H1 (cell line): ENCODE results near the gene TPSG1. TPM values are rescaled to one million over a fixed set of nuclear protein-coding genes. Genes with fewer than 3 reads are reported as not detected.

ENCODE experiments used
- CTCF ChIA-PET: fragments of 300-600 bp; sonication (Branson Sonifier 250); formaldehyde crosslinking; loops from one replicate; lab custom pipeline; 2021; ENCODE audit not compliant: partially characterized antibody; lab: Charles Lee
- POLR2A ChIA-PET: fragments of 300-600 bp; sonication (Branson Sonifier 250); formaldehyde crosslinking; loops from one replicate; lab custom pipeline; 2021; ENCODE audit warnings: inconsistent platforms; ENCODE audit not compliant: partially characterized antibody; lab: Charles Lee
- DNase-seq, 2 experiments: peaks; one replicate each; pipeline versions ENCODE4 v3.0.0 to v3.0.0-alpha.2; 2010 to 2022; ENCODE audit warnings: low spot score in 2 of 2, low read depth in 1 of 2, mixed read lengths in 1 of 2
- FAIRE-seq: peaks from 2 replicates; lab custom pipeline; 2011; peaks lifted over from hg19 to GRCh38; lab: Jason Lieb, UNC
- H2AFZ ChIP-seq: 2 replicates; pipeline ENCODE4 v1.8.1; 2012; ENCODE audit warnings: low read length, inconsistent platforms
- H2AK5ac ChIP-seq: 2 replicates; pipeline ENCODE4 v1.6.1; 2013; ENCODE audit warnings: low read depth, low read length
- H2BK120ac ChIP-seq: replicated peaks from 2 replicates; pipeline ENCODE3; 2013; ENCODE audit warnings: low read depth, low read length, inconsistent platforms
- H2BK12ac ChIP-seq: 2 replicates; pipeline ENCODE4 v1.6.1; 2013; ENCODE audit warnings: low read depth, low read length
- H2BK15ac ChIP-seq: 2 replicates; pipeline ENCODE4 v1.6.1; 2013; ENCODE audit warnings: low read length
- H2BK20ac ChIP-seq: 2 replicates; pipeline ENCODE4 v1.6.1; 2013; ENCODE audit warnings: low read length
- H2BK5ac ChIP-seq: 2 replicates; pipeline ENCODE4 v1.6.1; 2013; ENCODE audit warnings: low read depth, low read length
- H3K14ac ChIP-seq: 2 replicates; pipeline ENCODE4 v1.6.1; 2013; ENCODE audit warnings: inconsistent platforms; ENCODE audit not compliant: insufficient read length
- H3K18ac ChIP-seq: 2 replicates; pipeline ENCODE4 v1.6.1; 2013; ENCODE audit warnings: low read length; ENCODE audit errors: extremely low read depth
- H3K23ac ChIP-seq: 2 replicates; pipeline ENCODE4 v1.6.1; 2013; ENCODE audit warnings: inconsistent platforms; ENCODE audit not compliant: insufficient read length
- H3K23me2 ChIP-seq: 2 replicates; pipeline ENCODE4 v1.6.1; 2013; ENCODE audit warnings: low read depth, low read length
- H3K27ac ChIP-seq: 2 replicates; pipeline ENCODE4 v1.6.1; 2011; ENCODE audit warnings: low read depth, low read length, inconsistent platforms
- H3K27me3 ChIP-seq, 4 experiments: replicated peaks in 1 of 4; 1 replicate in 1 of 4; 2 replicates in 3 of 4; pipeline versions ENCODE4 v1.6.1 to v1.8.1; 2011 to 2013; ENCODE audit warnings: low read length in 3 of 4, mild to moderate bottlenecking in 3 of 4, inconsistent platforms in 2 of 4, mixed read lengths in 2 of 4, moderate library complexity in 1 of 4; ENCODE audit not compliant: control insufficient read depth in 3 of 4, insufficient read depth in 3 of 4; ENCODE audit errors: extremely low read depth in 1 of 4
- H3K36me3 ChIP-seq, 4 experiments: 2 replicates each; pipeline versions ENCODE4 v1.6.1 to v1.8.1; 2011 to 2013; ENCODE audit warnings: mild to moderate bottlenecking in 4 of 4, low read length in 3 of 4, moderate library complexity in 2 of 4, control low read depth in 1 of 4, inconsistent platforms in 1 of 4; ENCODE audit not compliant: insufficient read depth in 4 of 4, control insufficient read depth in 2 of 4
- H3K4ac ChIP-seq: replicated peaks from 2 replicates; pipeline ENCODE3; 2013; ENCODE audit warnings: low read length, low read depth, mixed read lengths, inconsistent platforms; ENCODE audit not compliant: insufficient read length
- H3K4me1 ChIP-seq, 4 experiments: replicated peaks in 1 of 4; 1 replicate in 1 of 4; 2 replicates in 3 of 4; pipeline versions ENCODE4 v1.6.1 to v1.8.1; 2011 to 2013; ENCODE audit warnings: low read length in 3 of 4, inconsistent platforms in 2 of 4, mixed read lengths in 1 of 4; ENCODE audit not compliant: insufficient read depth in 4 of 4, control insufficient read depth in 3 of 4
- H3K4me2 ChIP-seq, 2 experiments: 2 replicates each; pipeline versions ENCODE4 v1.6.1 to v1.8.1; 2011 to 2013; ENCODE audit warnings: low read depth in 2 of 2, low read length in 2 of 2, control low read depth in 1 of 2, inconsistent platforms in 1 of 2, mild to moderate bottlenecking in 1 of 2; ENCODE audit not compliant: insufficient read depth in 1 of 2
- H3K4me3 ChIP-seq, 4 experiments: fragments of 200-600, 300-600 bp in 1 of 4; sonication (generic), shearing (Covaris generic), sonication (Bioruptor Twin) in 1 of 4; 2 replicates each; pipeline versions ENCODE4 v1.5.1 to v1.8.1; 2011 to 2016; ENCODE audit warnings: low read length in 4 of 4, low read depth in 3 of 4, control low read depth in 2 of 4, inconsistent platforms in 2 of 4, mild to moderate bottlenecking in 2 of 4, mixed read lengths in 1 of 4, moderate library complexity in 1 of 4; ENCODE audit not compliant: insufficient read depth in 2 of 4; ENCODE audit errors: extremely low read depth in 1 of 4
- H3K56ac ChIP-seq: replicated peaks from 2 replicates; pipeline ENCODE3; 2013; ENCODE audit warnings: low read depth, mild to moderate bottlenecking, mixed read lengths, low read length, inconsistent platforms; ENCODE audit not compliant: insufficient read length
- H3K79me1 ChIP-seq: 2 replicates; pipeline ENCODE4 v1.6.1; 2013; ENCODE audit warnings: low read depth, low read length, control low read depth
- H3K79me2 ChIP-seq, 2 experiments: 2 replicates each; pipeline versions ENCODE4 v1.6.1 to v1.8.1; 2012 to 2013; ENCODE audit warnings: low read length in 2 of 2, mild to moderate bottlenecking in 2 of 2, inconsistent platforms in 1 of 2; ENCODE audit not compliant: insufficient read depth in 2 of 2, control insufficient read depth in 1 of 2
- H3K9ac ChIP-seq, 4 experiments: replicated peaks in 1 of 4; 1 replicate in 1 of 4; 2 replicates in 3 of 4; pipeline versions ENCODE4 v1.6.1 to v1.8.1; 2011 to 2013; ENCODE audit warnings: low read depth in 3 of 4, low read length in 3 of 4, control low read depth in 2 of 4, mild to moderate bottlenecking in 2 of 4, moderate library complexity in 2 of 4, inconsistent platforms in 1 of 4; ENCODE audit errors: extremely low read depth in 1 of 4
- H3K9me3 ChIP-seq, 2 experiments: 2 replicates each; pipeline versions ENCODE4 v1.6.1 to v1.8.1; 2012 to 2013; ENCODE audit warnings: mild to moderate bottlenecking in 2 of 2, moderate library complexity in 2 of 2, control low read depth in 1 of 2, inconsistent platforms in 1 of 2, low read depth in 1 of 2, low read length in 1 of 2, mixed read lengths in 1 of 2; ENCODE audit not compliant: insufficient read depth in 2 of 2
- H4K20me1 ChIP-seq, 2 experiments: replicated peaks in 1 of 2; 2 replicates each; pipeline versions ENCODE3 to v1.8.1; 2011 to 2013; ENCODE audit warnings: inconsistent platforms in 2 of 2, low read length in 2 of 2, mild to moderate bottlenecking in 1 of 2; ENCODE audit not compliant: insufficient read depth in 2 of 2, control insufficient read depth in 1 of 2
- H4K5ac ChIP-seq: 2 replicates; pipeline ENCODE4 v1.6.1; 2013; ENCODE audit warnings: low read length, low read depth, mixed read lengths, inconsistent platforms; ENCODE audit not compliant: insufficient read length
- H4K8ac ChIP-seq: 2 replicates; pipeline ENCODE4 v1.8.0; 2013; ENCODE audit warnings: mild to moderate bottlenecking, moderate library complexity, low read length, inconsistent platforms; ENCODE audit not compliant: insufficient read depth; ENCODE audit errors: extremely low read depth
- H4K91ac ChIP-seq: replicated peaks from 2 replicates; pipeline ENCODE3; 2013; ENCODE audit warnings: low read length, mixed read lengths, inconsistent platforms; ENCODE audit not compliant: insufficient read length
- WGBS, 2 experiments: shearing (Covaris generic) in 1 of 2; methylation state at CpG; one replicate each; pipeline versions ENCODE4 v1.1.6 to v1.1.7; 2013 to 2015; ENCODE audit warnings: low lambda C conversion rate in 2 of 2, mixed read lengths in 2 of 2, inconsistent platforms in 1 of 2, low coverage in 1 of 2, missing lambda C conversion rate in 1 of 2; ENCODE audit not compliant: insufficient replicate concordance in 2 of 2, insufficient coverage in 1 of 2, insufficient read length in 1 of 2; ENCODE audit errors: extremely low coverage in 1 of 2, missing lambda C conversion rate in 1 of 2; 5-methylcytosine and 5-hydroxymethylcytosine counted together
- polyA plus RNA-seq, 7 experiments: library from polyadenylated mRNA; depleted of rRNA in 3 of 7; stranded (reverse) in 5 of 7; unstranded in 2 of 7; fragments of >200 nt in 5 of 7; fragments of 200-250 nt in 2 of 7; gene quantifications; 1 replicate in 5 of 7; 2 replicates in 1 of 7; 4 replicates in 1 of 7; pipeline versions ENCODE4 v1.2.1 to v1.2.3, GENCODE V29; 2011 to 2013; ENCODE audit warnings: missing spikeins in 2 of 7, mixed read lengths in 2 of 7
- total RNA-seq: library from RNA; stranded (reverse); fragmentation: NEBNext Ultra II Directional; extraction: Animal tissue kit (Norgen Biotek cat#: 25700); gene quantifications from 2 replicates; pipeline ENCODE4 v1.2.1, GENCODE V29; 2021
- TF ChIP-seq, protein P1 (sequence below): IDR thresholded peaks from 2 replicates; pipeline ENCODE4 v1.6.1; 2012; ENCODE audit warnings: inconsistent platforms

The TPSG1 gene
- total and polyA plus RNA-seq, 2 of the 8 experiments (the other 6 are each of a cell fraction or from before 2014, with no cell fraction given), result not detected

DNA sequence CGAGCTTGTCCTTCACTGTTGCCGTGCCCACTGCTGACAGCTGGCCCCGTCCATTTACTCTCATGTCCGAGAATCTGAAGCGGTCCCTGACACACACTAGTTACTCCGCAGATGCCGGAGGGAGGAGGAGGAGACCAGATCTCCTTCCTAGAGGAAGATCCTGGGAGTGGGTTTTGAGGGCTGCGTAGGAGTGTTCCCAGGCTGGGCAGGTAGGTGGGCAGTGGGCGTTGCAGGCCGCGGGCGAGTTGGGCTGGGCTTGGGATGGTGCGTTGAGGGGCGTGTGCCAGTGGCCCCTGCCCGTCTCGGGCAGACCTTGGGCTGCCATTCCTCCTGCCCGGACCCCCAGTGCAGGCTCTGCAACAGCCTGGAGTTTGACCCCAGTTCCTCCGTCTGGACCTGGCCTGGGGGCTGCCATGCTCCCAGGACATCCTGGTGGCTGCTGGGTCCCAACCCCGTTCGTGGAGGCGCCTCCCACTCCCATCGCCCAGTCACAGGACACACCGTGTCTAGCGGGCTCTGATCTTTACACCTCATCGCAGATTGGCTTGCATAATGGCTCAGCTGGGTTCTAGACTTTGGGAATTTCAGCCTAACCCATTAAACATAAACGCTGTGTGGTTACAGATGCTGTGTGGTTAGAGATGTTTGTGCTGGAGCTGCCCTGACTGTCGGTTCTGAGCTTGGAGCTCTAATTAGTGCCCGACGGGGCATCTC lies 49.3 kb downstream of the TPSG1 start:
- no peaks in the 10 kb centered on the region for H3K79me2 ChIP-seq
- DNase-seq (no peak), FAIRE-seq (no peak)
- no peaks in the 10 kb centered on the region for H3K23me2 ChIP-seq
- H4K8ac ChIP-seq, result no peak overlapping the region
- no peak overlapping the region for H2BK5ac ChIP-seq
- peaks cover 7 to 20% of the 10 kb centered on the region in 2 experiments for H4K20me1 ChIP-seq
- CTCF ChIA-PET, result interaction anchor here (0.8 to 1.5 kb wide), 3 partner anchors 9 to 67 kb away, joined by 3 read pairs; no protein-coding TSS in a partner anchor
- H3K27ac ChIP-seq, result no peak overlapping the region
- no peak overlapping the region for H3K18ac ChIP-seq
- H3K4ac ChIP-seq, result no peak overlapping the region
- no peak overlapping the region for H2AFZ ChIP-seq
- H3K27me3 ChIP-seq, result no peaks in the 10 kb centered on the region
- no peaks in the 10 kb centered on the region; the same call in none of the 2 replicates for H3K79me1 ChIP-seq
- H3K9ac ChIP-seq, result no peak overlapping the region
- H2BK120ac ChIP-seq, result no peak overlapping the region
- H3K9me3 ChIP-seq, result no peaks in the 10 kb centered on the region
- H2AK5ac ChIP-seq, result no peak overlapping the region
- H3K56ac ChIP-seq, result no peak overlapping the region
- no peak overlapping the region for H4K91ac ChIP-seq
- no peak overlapping the region for H3K14ac ChIP-seq
- POLR2A ChIA-PET, result no interaction called here
- H2BK12ac ChIP-seq, result no peak overlapping the region
- H2BK20ac ChIP-seq, result no peak overlapping the region
- 93% methylated on average over 20 of the region's 29 CpGs; no CpG with 5 or more reads in 1 of the 2 experiments for WGBS, 2 experiments
- no peak overlapping the region for H4K5ac ChIP-seq
- no peaks in the 10 kb centered on the region; a peak in 1 of 7 replicates for H3K4me1 ChIP-seq
- no peak overlapping the region for H3K4me2 ChIP-seq
- no peak overlapping the region for H2BK15ac ChIP-seq
- H3K4me3 ChIP-seq, result no peak overlapping the region
- H3K23ac ChIP-seq, result no peak overlapping the region
- no peaks in the 10 kb centered on the region for H3K36me3 ChIP-seq
- TF ChIP-seq, protein P1, sequence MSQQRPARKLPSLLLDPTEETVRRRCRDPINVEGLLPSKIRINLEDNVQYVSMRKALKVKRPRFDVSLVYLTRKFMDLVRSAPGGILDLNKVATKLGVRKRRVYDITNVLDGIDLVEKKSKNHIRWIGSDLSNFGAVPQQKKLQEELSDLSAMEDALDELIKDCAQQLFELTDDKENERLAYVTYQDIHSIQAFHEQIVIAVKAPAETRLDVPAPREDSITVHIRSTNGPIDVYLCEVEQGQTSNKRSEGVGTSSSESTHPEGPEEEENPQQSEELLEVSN, result no peak
